Ovary (tissue), 9 donors: ENCODE data around the gene RIPOR2. TPM values are rescaled to one million over a fixed set of nuclear protein-coding genes. Genes with fewer than 3 reads are reported as not detected.

Source experiments
- DNase-seq, 5 donors: peaks; one replicate each; pipeline ENCODE4 v3.0.0-alpha.2; 2019 to 2020
- H3K27ac ChIP-seq, 2 donors: fragments of 200-600 bp; one replicate each; pipeline versions ENCODE4 v1.5.1 to v1.8.0; 2019 to 2022
- H3K27me3 ChIP-seq: fragments of 200-600 bp; one replicate; pipeline ENCODE4 v1.8.0; 2022
- H3K36me3 ChIP-seq: fragments of 200-600 bp; sonication (generic); one replicate; pipeline ENCODE4 v1.5.1; 2019
- H3K4me1 ChIP-seq: one replicate; pipeline ENCODE4 v1.8.1; 2013; ENCODE audit warnings: mild to moderate bottlenecking, moderate library complexity; ENCODE audit not compliant: insufficient read depth
- H3K4me3 ChIP-seq: fragments of 200-600 bp; sonication (generic); one replicate; pipeline ENCODE4 v1.5.1; 2017
- H3K9me3 ChIP-seq, 2 donors: fragments of 200-600 bp in 1 of 2; sonication (generic) in 1 of 2; one replicate each; pipeline versions ENCODE4 v1.5.1 to v1.8.1; 2013 to 2019; ENCODE audit warnings: mild to moderate bottlenecking in 1 of 2, moderate library complexity in 1 of 2
- EP300 ChIP-seq: sonication (generic); formaldehyde crosslinking; IDR thresholded peaks from one replicate; pipeline ENCODE4 v1.6.1; 2017; ENCODE audit warnings: antibody characterized with exemption
- POLR2A ChIP-seq: fragments of 450-650 bp; IDR thresholded peaks from one replicate; pipeline ENCODE4 v1.6.1; 2017; ENCODE audit warnings: antibody characterized with exemption, mild to moderate bottlenecking, moderate library complexity
- WGBS, 3 donors: extraction: QIAGEN DNeasy Blood & Tissue Kit in 1 of 3; methylation state at CpG; one replicate each; pipeline versions ENCODE4 v1.1.5 to v1.1.7; 2013 to 2017; 5-methylcytosine and 5-hydroxymethylcytosine counted together
- intact Hi-C, 4 donors: fragments of 100-400 bp; cut with DNase I; formaldehyde crosslinking; loops; one replicate each; pipeline versions ENCODE4 v1.11.0 to v1.15.1; 2022 to 2023
- polyA plus RNA-seq, 2 donors: library from polyadenylated mRNA; stranded (reverse); fragments of 200-250 nt in 1 of 2; fragments of 350-450 nt in 1 of 2; fragmentation: Illumina TruSeq in 1 of 2; extraction: RNeasy Lipid Tissue Mini Kit (QIAGEN cat#74804) in 1 of 2; gene quantifications; one replicate each; pipeline ENCODE4 v1.2.3, GENCODE V29; 2013 to 2014
- total RNA-seq, 7 donors: library from RNA; depleted of rRNA in 2 of 7; stranded (reverse); fragments of >200 nt in 2 of 7; fragmentation: NEBNext Ultra II Directional in 3 of 7; extraction: Animal tissue kit (Norgen Biotek cat#: 25700) in 3 of 7; gene quantifications; one replicate each; pipeline versions ENCODE4 v1.1.0 to v1.2.4, GENCODE V29; 2016 to 2023
- TF ChIP-seq, protein P1 (sequence below), 3 donors: fragments of 450-650 bp in 2 of 3; fragments of 200-600 bp in 1 of 3; IDR thresholded peaks; one replicate each; pipeline versions ENCODE4 v1.5.1 to v1.8.0; 2016 to 2022; ENCODE audit warnings: antibody characterized with exemption in 3 of 3, mild to moderate bottlenecking in 1 of 3
- donor health status: DM: no; HTN: no; CAD: no; lungs with moderate emphysema.
- donor health status: DM: no; HTN: no; CAD: no.
- donor health status: Bipolar disorder and iron deficiency.
- donor health status: DM: yes; HTN: yes; CAD: no.
- donor health status: DM: no; HTN: no; CAD: no.
- donor health status: DM: yes; HTN: yes; CAD: no.

Gene RIPOR2
- total and polyA plus RNA-seq, 9 donors = 1.1 to 14.4 (median 4.5) TPM

DNA sequence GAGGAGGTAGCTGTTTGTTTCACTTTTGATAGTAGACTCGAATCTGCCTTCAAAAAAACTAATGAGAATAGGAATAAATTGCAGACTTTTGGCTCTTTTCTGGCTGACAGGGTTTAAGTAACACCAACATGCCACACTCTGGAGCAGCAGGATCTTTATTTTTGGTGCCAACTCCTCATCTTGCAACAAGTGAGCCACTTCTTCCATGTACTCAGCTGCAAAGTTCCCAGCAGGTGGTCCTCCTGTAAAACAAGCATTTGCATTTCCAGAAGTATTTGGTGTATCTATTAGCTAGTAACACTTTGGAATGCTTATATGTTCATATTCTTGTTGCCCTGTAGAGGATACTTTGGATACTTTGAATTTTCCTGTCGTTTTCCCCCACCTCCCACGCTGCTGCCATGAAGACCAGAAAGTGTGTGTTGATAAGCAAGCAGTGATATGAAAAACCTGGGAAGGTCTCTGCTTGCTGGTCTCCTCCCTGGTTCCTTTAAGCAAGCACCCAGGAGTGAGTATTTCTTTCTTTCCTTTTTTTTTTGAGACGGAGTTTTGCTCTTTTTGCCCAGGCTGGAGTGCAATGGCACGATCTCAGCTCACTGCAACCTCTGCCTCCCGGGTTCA lies 138.1 kb downstream of the RIPOR2 start:
- no peaks in the 10 kb centered on the region for H3K27me3 ChIP-seq
- peaks cover 11% of the 10 kb centered on the region for H3K4me1 ChIP-seq
- WGBS, 3 donors = 21 to 39% (median 30%) methylated on average over 6 of the region's 6 CpGs
- no peaks in the 10 kb centered on the region for H3K9me3 ChIP-seq
- H3K27ac ChIP-seq = no peak overlapping the region
- DNase-seq = no peak
- no peak overlapping the region for H3K4me3 ChIP-seq
- TF ChIP-seq, protein P1, sequence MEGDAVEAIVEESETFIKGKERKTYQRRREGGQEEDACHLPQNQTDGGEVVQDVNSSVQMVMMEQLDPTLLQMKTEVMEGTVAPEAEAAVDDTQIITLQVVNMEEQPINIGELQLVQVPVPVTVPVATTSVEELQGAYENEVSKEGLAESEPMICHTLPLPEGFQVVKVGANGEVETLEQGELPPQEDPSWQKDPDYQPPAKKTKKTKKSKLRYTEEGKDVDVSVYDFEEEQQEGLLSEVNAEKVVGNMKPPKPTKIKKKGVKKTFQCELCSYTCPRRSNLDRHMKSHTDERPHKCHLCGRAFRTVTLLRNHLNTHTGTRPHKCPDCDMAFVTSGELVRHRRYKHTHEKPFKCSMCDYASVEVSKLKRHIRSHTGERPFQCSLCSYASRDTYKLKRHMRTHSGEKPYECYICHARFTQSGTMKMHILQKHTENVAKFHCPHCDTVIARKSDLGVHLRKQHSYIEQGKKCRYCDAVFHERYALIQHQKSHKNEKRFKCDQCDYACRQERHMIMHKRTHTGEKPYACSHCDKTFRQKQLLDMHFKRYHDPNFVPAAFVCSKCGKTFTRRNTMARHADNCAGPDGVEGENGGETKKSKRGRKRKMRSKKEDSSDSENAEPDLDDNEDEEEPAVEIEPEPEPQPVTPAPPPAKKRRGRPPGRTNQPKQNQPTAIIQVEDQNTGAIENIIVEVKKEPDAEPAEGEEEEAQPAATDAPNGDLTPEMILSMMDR (IDR thresholded peaks at IDR 0.05) = no peak
- TF ChIP-seq EP300 = no peak
- no peaks in the 10 kb centered on the region for H3K36me3 ChIP-seq
- intact Hi-C loops = no loop called here

DNA sequence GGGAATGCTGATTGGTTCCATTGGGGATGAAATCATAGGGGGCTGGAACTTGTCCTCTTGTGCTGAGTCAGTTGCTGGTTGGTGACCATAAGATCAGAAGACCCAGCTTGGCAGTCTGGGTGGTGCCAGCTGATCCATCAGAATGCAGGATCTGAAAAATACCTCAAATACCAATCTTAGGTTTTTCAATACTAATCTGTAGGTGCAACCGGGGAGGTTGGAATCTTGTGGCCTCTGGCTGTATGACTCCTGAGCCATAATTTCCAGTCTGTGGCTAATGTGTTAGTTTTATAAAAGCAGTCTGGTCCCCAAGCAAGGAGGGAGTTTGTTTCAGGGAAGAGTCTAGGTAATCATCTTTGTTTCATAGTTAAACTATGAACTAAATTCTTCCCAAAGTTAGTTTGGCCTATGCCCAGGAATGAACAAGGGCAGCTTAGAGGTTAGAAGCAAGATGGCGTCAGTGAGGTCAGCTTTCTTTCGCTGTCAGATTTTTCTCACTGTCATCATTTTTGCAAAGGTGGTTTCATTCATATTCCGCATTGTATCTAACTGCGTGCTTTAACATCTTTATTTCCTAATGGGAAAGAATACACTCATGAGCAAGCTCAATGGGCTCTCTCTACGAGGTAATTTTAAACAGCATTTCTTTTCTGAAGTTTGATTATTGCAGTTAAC lies 139.0 kb downstream of the RIPOR2 start:
- no peaks in the 10 kb centered on the region for H3K36me3 ChIP-seq
- no peaks in the 10 kb centered on the region for H3K9me3 ChIP-seq
- TF ChIP-seq EP300 (no peak), POLR2A (no peak)
- TF ChIP-seq, protein P1 (IDR thresholded peaks at IDR 0.05) = no peak
- 81 to 87% (median 85%) methylated on average over 6 of the region's 6 CpGs for WGBS, 3 donors
- no peaks in the 10 kb centered on the region for H3K27me3 ChIP-seq
- peaks cover 9% of the 10 kb centered on the region for H3K4me1 ChIP-seq
- H3K27ac ChIP-seq = no peak overlapping the region
- no peak overlapping the region for H3K4me3 ChIP-seq
- intact Hi-C loops = no loop called here
- DNase-seq = no peak

DNA sequence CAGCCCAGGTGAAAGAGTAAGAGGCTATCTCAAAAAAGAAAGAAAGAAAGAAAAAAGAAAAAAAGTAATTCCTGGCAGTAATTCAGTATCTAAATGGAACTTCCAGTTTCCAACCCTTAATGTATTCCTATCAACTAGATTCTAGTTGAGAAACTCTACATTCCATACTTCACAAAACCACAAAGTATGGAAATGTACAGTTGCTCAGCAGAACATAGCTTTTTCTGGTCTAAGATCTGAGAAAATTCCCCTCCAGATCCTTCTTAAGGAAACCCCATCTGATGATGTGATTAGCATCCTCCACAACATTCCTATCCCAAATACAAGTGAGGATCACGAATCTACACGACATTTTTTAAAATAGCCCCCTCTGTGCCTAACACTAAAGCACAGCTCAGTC lies 140.7 kb downstream of the RIPOR2 start:
- WGBS, 3 donors = 90 to 95% (median 94%) methylated on average over 2 of the region's 2 CpGs
- no peaks in the 10 kb centered on the region for H3K36me3 ChIP-seq
- H3K4me1 ChIP-seq = peaks cover 9% of the 10 kb centered on the region
- H3K9me3 ChIP-seq = no peaks in the 10 kb centered on the region
- H3K4me3 ChIP-seq = no peak overlapping the region
- TF ChIP-seq EP300 = no peak
- no peak for TF ChIP-seq POLR2A
- TF ChIP-seq, protein P1 (IDR thresholded peaks at IDR 0.05) = no peak
- no peak for DNase-seq
- H3K27me3 ChIP-seq = no peaks in the 10 kb centered on the region
- intact Hi-C loops = no loop called here
- H3K27ac ChIP-seq = no peak overlapping the region

DNA sequence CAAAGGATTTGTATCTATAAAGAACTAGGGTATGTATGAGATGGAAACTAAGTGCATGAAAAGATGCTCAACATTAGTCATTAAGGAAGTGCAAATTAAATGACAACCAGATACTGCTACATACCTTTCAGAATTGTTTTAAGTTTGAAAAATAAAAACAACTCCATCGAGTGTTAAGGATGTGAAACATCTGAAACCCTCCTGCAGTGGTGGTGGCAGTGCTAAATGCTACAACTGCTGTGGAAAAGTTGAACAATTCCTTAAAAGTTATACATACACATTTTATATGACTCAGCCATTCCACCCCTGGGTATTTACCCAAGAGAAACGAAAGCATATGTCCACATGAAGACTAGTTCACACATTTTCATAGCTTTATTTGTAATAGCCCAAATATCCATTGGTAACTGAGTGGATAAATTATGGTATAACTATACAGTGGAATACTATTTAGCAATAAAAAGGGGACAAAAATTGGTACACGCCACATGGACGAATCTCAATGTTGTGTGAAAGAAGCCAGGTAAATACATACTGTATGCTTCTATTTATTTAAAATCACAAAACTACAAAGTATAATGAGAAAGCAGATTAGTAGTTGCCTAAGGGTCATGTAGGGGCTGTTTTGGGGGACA lies 147.6 kb downstream of the RIPOR2 start:
- no peaks in the 10 kb centered on the region for H3K9me3 ChIP-seq
- DNase-seq = no peak
- no peaks in the 10 kb centered on the region for H3K36me3 ChIP-seq
- H3K4me1 ChIP-seq = no peaks in the 10 kb centered on the region
- H3K27me3 ChIP-seq = no peaks in the 10 kb centered on the region
- WGBS, 3 donors = 94 to 97% (median 97%) methylated on average over 4 of the region's 4 CpGs
- intact Hi-C loops = no loop called here
- H3K27ac ChIP-seq = no peak overlapping the region
- H3K4me3 ChIP-seq = no peak overlapping the region
- no peak for TF ChIP-seq POLR2A
- no peak for TF ChIP-seq EP300
- TF ChIP-seq, protein P1 (IDR thresholded peaks at IDR 0.05) = no peak
